GM19239 (cell line): ENCODE measurements around the gene PRR19.
"Not testable (repeated sequence)": the region's sequence is repeated elsewhere in the genome, so short reads cannot be mapped to it uniquely, and the experiment has no call there.

Experiments
- DNase-seq: peaks from one replicate; pipeline ENCODE4 v3.0.0; 2011; ENCODE audit warnings: low spot score; ENCODE audit not compliant: insufficient read length
- FAIRE-seq: peaks from 2 replicates; lab custom pipeline; 2011; peaks lifted over from hg19 to GRCh38; lab: Jason Lieb, UNC

PRR19 gene

DNA sequence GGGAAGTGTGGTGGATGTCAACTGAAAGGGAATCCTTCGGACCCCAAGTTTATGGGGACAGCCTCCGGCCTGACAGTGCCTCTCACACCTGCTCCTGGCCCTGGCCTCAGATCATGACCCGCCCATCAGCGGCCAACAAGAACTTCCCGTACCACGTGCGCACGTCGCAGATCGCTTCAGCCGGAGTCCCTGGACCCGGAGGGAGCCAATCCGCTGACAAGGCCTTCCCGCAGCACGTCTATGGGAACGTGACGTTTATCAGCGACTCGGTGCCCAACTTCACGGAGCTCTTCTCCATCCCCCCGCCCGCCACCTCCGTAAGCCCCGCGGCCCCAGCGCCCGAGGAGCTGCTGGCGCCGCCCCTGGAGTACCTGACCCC is 21.5 kb downstream of the PRR19 start:
- no peak for FAIRE-seq
- DNase-seq: no peak

DNA sequence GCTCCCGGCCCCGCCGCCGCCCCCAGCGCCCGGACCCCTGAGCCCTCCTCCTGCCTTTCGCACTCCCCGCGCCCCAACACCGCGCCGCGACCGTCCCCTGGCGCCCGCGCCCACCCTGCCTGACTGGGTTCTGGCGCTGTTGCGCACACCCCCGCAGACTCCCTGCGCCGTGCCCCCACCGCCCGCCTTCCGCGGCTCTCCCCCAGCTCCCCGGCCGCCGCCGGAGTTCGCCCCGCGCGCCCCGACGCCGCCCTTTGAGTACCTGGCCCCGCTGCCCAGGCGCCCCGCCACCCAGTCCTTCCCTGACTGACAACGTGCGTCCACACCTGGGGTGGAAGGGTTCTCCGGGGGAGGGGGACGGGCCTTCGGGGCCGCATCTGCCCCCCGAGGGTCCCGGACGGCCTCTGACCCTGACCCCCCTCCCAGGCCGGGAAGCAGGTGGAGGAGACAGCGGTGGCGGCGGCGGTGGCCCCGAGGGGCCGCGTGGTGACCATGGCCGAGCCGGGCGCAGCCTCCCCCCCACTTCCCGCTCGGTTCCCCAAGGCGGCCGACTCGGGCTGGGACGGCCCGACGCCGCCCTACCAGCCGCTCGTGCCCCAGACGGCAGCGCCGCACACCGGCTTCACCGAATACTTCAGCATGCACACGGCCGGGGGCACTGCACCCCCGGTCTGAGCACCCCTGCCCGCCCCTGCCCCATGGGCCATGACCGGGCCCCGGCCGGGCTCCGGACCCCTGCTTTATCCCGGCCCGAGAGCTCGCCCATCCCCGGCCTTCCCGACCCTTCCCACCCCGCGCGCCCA is 22.1 kb downstream of the PRR19 start:
- no peak for FAIRE-seq
- DNase-seq: no peak

DNA sequence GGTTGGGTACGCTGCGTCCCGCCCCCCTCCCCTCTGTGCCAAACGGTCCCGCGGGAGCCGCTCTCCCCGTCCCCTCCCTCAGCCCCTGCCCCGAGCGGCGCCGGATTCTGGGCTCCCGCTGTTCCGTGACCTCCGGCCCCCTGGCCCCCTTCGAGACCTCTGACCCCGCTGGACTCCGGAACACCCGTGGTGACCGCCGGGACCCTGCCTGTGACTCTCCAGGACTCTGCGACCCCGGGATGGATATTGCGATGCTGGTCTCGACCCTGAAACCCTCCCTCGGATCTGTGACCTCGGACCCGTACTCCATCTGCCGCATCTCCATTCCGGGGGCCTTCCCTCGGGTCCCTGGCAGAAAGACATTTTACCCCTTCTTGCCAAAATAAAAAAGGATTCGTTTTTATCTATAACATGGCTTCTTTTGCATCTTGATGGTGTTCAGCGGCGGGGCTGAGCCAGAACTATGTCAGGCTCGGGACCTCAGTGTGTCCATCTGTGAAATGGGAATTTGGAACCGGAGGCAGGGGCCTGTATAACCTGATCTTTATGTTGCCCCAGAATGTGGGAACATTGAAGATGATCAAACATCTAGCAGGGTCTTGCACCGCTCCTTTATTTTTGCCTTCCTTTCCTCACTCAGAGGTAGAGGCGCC is 22.8 kb downstream of the PRR19 start:
- no peak for DNase-seq
- FAIRE-seq: no peak

DNA sequence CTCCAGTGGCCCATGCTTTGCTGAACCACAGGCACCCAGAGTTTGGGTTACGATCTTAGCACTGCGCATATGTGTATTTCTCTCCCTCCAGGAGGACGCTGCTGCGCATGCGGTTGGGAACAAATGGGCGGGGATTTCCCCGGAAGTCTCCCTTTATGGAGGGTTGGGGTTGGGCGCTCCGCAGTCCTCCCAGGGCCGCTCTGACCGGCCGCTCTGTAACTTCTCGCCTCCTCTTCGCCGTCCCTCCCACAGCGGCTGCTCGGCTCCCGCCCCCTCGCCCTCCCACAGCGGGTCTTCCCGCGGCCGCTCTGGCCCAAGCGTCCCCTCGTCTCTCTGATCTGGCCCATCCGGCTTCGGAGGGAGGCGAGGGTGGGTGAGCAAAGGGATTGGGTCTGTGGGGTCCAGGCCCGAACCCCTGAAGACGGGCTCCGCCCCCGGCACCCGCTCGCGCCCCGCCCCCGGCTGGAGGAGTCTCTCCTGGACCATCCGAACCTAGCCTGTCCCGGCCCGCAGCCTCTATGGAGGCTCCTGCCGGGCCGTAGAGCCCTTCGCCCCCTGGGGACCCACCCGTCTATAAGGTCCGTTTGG is 23.5 kb downstream of the PRR19 start, which contains the start of gene MEGF8:
TSS of gene MEGF8 (plus strand) at position 328 of the 588 bp plus-strand sequence. CDS start 609 bp downstream, outside the sequence.
- peak; percentile 98 for DNase-seq
- peak; percentile 100 for FAIRE-seq

DNA sequence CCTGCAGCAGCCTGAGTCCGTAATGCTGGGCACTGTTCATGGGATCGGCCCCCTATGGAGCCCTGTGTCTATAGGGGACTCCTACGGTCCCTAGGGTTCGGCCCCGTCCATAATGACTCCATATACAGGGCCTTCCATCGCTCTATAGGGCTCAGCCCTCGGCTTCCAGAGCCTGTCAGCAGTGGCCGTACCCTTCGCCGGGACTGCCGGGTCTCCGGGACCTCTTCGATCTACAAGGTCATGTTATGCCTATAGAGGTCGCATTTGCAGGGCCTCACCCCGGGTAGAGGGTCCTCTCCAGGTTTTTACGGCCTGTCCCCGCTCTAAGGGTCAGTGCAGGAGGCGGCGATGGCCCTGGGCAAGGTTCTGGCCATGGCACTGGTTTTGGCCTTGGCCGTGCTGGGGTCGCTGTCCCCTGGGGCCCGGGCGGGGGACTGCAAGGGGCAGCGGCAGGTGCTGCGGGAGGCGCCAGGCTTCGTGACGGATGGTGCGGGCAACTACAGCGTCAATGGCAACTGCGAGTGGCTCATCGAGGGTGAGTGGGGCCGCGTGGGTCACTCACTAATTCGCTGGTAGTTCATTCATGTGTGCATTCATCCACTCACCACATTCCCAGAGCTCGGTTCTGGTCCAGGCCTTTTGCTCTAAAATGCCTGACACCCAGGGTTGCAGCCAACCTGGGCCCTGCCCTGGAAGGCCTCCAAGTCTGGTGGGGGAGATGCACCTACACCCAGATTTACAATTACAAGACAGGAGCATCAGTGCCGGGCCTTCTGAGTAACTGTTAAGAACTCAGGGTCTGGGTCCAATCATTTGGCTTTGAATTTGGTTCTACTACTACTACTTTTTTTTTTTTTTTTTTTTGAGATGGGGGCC is 24.2 kb downstream of the PRR19 start:
- DNase-seq (no peak), FAIRE-seq (peak; percentile 59)

DNA sequence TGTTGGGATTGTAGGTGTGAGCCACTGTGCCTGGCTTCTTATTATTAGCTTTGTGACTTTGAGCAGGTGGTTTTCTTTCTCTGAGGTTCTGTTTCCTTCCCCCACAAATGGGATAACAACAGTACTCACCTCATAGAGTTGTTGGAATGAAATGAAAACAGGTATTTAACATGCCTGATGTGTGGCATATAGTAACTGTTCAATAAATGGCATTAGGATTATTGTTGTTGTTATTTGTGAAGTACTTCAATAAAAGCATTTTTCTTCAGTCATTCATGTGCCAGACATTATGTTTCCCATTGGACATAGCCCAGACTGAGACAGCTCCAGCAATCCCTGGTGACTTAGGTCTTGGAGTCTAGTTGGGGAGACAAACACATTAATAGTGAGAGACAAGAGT is 25.0 kb downstream of the PRR19 start:
- DNase-seq (no peak), FAIRE-seq (no peak)

DNA sequence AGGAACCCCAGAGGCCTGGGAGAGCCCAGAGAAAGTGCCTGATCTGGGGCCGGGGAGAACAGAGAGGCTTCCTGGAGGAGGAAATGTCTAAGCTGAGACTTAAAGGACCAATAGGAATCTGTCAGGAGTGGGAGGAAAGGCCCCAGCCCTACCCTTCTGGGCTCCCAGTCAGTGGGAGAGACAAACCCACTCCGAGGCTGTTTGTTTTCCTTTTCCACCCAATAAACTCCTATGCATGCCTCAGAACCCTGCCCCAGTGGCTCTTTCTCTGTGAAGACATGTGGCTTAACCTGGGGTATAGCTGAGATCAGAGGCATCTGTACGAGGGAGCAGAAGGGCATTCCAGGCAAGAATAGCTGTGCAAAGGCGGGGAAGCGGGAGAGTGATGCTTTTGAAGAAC is 25.4 kb downstream of the PRR19 start:
- DNase-seq: no peak
- no peak for FAIRE-seq

DNA sequence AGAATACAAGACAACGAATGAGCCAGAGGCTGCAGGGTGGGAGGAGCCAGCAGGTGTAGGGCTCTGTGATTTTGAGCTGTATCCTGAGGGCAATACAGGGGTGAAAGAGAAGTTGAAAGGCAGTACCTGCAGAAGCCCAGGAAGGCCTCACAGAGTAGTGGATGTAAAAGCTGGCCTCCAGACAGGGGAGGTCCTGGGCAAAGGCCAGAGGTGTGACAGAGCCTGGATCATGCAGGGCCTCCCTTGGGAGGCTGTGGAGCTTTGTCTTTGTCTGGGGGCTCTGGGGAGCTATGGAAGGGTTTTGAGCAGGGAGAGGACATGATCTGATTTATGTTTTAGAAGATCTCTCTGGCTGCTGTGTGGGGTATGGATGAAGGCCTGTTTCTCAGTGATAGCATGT is 26.2 kb downstream of the PRR19 start:
- FAIRE-seq: no peak
- DNase-seq: no peak

DNA sequence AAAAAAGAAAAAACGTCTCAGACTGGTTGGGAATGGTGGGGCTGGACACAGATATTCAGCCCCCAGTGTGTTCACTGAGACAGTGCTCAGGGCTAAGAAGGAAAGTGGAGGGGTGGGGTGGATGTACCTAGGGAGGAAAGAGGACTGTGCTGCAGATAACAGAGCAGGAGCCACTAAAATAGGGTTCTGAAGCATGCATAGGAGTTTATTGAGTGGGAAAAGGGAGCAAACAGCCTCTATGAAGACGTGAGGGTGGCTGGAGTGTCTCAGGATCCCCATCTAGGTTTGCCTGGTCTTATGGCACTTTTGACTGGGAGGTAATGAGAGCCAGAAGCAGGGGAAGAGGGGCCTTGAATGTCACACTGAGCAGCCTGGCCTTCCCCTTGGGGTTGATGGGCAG is 26.9 kb downstream of the PRR19 start:
- FAIRE-seq: no peak
- DNase-seq: no peak

DNA sequence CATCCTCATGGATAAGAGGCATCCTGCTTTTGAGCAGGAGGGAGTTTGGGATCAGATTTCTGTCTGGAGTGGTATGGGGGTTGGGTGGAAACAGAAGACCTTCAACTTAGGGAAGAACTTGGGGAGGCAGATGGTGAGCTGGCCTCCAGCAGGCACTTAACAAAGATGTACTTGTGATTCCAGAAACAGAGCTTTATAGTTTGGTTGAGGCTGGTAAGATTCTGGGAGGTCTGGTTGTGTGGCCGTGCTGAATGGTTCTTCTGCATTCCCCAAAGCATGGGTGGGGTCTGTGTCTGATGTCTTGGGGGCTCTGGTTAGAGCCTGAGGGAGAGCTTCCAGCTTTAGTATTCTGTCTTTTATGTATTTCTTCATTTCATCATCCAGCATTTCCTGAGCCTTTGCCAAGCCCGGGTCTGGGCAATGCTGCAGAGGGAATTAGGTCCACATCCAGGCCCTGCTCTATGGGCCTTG is 28.3 kb downstream of the PRR19 start:
- no peak for FAIRE-seq
- no peak for DNase-seq

DNA sequence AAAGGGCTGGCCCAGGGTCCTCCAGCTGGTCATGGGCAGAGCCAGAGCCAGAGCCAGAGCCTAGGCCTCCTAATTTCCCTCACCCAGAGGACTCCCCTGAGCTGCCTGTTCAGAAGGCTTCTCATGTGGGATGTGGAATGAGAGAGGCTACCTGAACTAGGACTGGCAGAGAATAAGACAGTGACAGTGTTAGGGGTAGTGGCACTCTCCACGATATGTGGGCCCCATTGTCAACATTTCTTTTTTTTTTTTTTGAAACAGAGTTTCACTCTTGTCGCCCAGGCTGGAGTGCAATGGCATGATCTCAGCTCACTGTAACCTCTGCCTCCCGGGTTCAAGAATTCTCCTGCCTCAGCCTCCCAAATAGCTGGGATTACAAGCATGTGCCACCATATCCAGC is 29.4 kb downstream of the PRR19 start:
- FAIRE-seq: not testable (repeated sequence)

DNA sequence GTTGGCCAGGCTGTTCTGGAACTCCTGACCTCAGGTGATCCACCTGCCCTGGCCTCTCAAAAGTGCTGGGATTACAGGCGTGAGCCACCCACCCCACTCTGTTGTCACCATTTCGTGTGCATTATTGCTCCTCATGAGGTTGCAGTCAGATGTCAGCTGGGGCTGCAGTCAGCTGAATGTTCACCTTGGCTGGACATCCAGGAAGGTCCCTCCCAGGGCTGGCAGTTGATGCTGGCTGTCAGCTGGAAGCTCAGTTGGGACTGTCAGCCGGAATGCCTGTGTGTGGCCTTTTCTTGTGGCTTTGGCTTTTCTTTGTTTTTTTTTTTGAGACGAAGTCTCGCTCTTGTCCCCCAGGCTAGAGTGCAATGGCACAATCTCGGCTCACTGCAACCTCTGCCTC is 30.1 kb downstream of the PRR19 start:
- DNase-seq (no peak), FAIRE-seq (no peak)

More for the DNA sequence above, 29.4 kb downstream of the PRR19 start:
- not testable (repeated sequence) for DNase-seq

DNA sequence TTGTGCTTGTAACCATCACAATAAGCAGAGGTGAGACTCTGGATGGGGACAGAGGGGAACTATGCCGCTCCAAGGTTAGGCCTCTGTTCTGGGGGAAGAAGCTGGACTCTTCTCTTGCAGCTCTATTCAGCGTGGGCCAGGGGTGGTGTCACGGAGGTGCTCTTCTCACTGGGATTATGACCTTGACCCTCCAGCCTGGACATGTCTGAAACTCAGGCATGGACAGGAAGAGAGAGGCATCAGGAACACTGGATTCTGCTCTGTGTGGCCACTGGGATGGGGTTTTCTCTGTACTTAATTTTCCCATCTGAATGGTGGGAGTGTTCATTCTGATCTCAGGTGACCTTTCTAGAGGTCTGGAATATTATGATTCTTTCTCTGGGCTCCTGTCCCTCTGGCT is 31.1 kb downstream of the PRR19 start:
- FAIRE-seq (no peak), DNase-seq (no peak)

DNA sequence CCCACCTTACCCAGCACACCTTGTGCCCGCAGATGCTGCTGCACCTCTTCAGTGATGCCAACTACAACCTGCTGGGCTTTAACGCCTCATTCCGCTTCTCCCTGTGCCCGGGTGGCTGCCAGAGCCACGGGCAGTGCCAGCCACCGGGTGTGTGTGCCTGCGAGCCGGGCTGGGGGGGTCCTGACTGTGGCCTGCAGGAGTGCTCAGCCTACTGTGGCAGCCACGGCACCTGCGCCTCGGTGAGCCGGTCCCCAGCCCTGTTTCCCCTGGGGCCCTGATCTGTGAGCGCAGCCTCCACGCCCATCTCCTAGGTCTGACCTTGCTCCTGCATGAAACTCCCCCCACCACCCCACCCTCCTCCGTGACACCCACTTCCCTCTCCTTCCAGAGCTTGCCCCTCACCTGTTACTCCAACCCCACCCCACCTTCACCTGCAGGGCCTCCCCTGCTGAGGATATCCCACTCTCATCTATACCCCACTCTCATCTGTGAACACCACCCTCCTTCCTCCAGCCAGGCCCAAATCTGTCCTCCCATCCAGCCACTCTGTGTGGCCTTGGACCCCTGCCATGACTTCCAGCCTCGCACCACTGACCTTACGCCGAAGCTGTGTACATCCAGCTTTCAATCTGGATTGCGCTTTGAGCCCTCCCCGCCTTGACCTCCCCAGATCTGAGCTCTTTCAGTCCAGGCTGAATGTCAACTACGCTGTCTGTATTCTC is 32.2 kb downstream of the PRR19 start:
- DNase-seq (no peak), FAIRE-seq (no peak)

DNA sequence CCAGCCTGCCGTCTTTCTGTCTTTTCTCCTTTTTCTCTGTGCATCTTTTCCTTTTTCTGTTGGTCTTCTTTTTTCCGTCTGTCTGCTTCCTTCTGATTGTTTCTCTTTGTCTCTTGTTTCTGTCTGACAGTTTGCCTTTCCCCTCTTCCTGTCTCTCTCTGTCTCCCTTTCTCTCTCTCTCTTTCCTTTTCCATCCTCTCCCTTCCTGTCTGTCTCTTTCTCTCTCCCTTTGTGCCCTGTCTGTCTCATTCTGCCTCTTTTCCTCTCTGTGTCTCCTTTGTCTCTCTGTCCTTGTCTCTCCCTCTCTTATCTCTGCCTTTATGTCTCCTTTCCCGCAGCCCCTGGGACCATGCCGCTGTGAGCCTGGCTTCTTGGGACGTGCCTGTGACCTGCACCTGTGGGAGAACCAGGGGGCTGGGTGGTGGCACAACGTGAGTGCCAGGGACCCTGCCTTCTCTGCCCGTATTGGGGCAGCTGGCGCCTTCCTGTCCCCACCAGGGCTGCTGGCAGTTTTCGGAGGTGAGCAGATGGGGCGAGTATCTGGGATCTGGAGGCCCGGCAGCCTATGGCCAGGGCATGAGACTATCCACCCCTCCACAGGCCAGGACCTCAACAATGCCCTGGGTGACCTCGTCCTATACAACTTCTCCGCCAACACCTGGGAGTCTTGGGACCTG is 32.9 kb downstream of the PRR19 start:
- FAIRE-seq (no peak), DNase-seq (no peak)

DNA sequence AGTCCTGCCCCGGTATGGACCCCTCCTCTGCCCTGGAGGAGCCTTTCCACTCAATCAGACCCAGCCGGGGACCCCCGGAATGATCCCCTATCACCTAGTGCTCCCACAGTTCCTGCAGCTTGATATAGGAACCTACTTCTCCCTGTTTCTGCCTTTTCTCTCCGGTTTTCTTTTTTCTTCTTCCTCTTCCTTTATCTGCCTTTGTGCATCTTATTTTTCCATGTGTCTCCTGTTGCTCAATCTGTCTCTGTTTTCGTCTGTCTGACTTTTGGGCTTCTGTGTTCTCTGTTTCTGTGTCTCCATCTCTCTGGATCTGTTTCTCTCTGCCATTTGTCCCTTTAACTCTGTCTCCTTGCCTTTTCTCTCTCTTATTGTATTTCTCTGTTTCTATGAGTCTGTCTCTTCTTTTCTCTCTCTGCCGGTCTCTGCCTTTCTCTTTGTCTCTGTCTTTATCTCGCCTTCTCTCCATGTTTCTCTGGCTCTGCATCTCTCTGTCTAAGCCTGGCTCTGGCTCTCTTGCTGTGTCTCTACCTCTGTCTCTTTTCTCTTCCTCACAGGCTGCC is 33.5 kb downstream of the PRR19 start:
- no peak for DNase-seq
- FAIRE-seq: no peak

DNA sequence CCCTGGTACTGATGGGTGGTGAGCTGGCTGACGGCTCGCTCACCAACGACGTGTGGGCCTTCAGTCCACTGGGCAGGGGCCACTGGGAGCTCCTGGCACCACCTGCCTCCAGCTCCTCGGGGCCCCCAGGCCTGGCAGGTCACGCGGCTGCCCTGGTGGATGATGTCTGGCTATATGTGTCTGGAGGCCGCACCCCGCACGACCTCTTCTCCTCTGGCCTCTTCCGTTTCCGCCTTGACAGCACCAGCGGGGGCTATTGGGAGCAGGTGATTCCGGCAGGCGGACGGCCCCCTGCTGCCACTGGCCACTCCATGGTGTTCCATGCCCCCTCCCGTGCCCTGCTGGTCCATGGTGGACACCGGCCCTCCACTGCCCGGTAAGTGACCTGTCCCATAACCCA is 34.0 kb downstream of the PRR19 start:
- DNase-seq: no peak
- FAIRE-seq: no peak

DNA sequence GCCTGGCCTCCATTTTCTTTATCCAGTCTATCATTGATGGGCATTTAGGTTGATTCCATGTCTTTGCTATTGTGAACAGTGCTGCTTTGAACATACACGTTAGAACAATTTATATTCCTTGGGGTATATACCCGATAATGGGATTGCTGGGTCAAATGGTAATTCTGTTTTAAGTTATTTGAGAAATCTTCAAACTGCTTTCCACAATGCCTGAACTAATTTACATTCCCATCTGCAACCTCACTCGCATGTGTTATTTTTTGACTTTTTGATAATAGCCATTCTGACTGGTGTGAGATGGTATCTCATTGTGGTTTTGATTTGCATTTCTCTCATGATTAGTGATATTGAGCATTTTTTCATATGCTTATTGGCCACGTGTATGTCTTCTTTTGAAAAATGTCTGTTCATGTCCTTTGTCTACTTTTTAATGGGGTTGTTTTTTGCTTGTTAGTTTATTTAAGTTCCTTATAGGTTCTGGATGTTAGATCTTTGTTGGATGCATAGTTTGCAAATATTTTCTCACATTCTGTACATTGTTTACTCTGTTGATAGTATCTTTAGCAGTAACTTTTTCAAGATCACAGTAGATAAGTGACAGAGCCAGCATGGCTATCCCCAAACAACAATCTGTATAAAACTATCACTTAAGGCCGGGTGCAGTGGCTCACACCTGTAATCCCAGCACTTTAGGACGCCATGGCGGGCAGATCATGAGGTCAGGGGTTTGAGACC is 37.4 kb downstream of the PRR19 start:
- not testable (repeated sequence) for DNase-seq, FAIRE-seq
